Activated CD4-positive, alpha-beta T cell treated with anti-CD3 and anti-CD28 coated beads for 36 hours (primary cell): Measurements from ENCODE around the gene KRTAP20-4. TPM values are rescaled to one million over a fixed set of nuclear protein-coding genes. Genes with fewer than 3 reads are reported as not detected.

ENCODE experiments used
- ATAC-seq: fragments of 200-7000 bp; cut with Tn5 transposase; one replicate; pipeline ENCODE4 v1.10.0; 2021; ENCODE audit warnings: mild to moderate bottlenecking, moderate library complexity
- CTCF ChIA-PET: fragments of 350-600 bp; sonication (Branson Sonifier 250); formaldehyde crosslinking; loops from one replicate; lab custom pipeline; 2021; ENCODE audit warnings: antibody characterized with exemption; lab: Charles Lee
- POLR2A ChIA-PET: fragments of 350-600 bp; sonication (Branson Sonifier 250); formaldehyde crosslinking; loops from one replicate; lab custom pipeline; 2021; ENCODE audit warnings: antibody characterized with exemption, inconsistent platforms; lab: Charles Lee
- DNase-seq: peaks from one replicate; pipeline ENCODE4 v3.0.0-alpha.2; 2020
- H3K27ac Mint-ChIP-seq: one replicate; pipeline ENCODE4 v1.8.0; 2021; ENCODE audit warnings: mixed read lengths
- H3K27me3 Mint-ChIP-seq: one replicate; pipeline ENCODE4 v1.8.0; 2021; ENCODE audit warnings: mixed read lengths
- H3K36me3 Mint-ChIP-seq: one replicate; pipeline ENCODE4 v1.8.0; 2021; ENCODE audit warnings: low read depth, mixed read lengths
- H3K4me1 Mint-ChIP-seq: one replicate; pipeline ENCODE4 v1.8.0; 2021; ENCODE audit warnings: mixed read lengths
- H3K4me3 Mint-ChIP-seq: one replicate; pipeline ENCODE4 v1.8.0; 2021; ENCODE audit warnings: mild to moderate bottlenecking, moderate library complexity, mixed read lengths
- H3K9me3 Mint-ChIP-seq: one replicate; pipeline ENCODE4 v1.8.0; 2021; ENCODE audit warnings: low read depth, mixed read lengths
- intact Hi-C, 2 experiments: fragments of 100-400 bp; cut with DNase I in 1 of 2; cut with micrococcal nuclease in 1 of 2; formaldehyde crosslinking; loops; one replicate each; pipeline versions ENCODE4 v1.14.2 to v1.15.1; 2022 to 2024; cut with DNase I, micrococcal nuclease
- total RNA-seq, 2 experiments: library from RNA; stranded (reverse); gene quantifications; one replicate each; pipeline ENCODE4 v1.2.3, GENCODE V29; 2021

KRTAP20-4 gene
- total RNA-seq, 2 experiments from 2014 or later = not detected

DNA sequence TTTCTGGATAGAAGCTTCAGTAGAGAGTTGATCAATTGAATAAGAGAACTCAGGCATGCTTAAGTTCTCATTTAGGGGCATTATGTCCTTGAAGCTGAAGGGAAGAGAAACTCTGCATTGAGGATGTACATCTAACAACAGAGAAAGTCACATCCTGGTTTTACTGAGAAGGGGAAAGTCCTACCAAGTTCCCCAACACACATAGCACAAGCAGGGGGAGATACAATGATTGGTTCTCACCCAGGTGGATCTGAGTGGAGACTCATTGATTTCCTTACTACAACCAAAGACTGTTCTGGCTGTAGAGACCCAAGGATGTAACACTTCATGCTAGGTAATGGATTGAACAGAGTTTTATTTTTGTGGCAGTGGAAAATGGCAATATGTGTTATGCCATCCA, 5.2 kb upstream of the KRTAP20-4 start:
- Mint-ChIP-seq H3K27ac (no peak overlapping the region), H3K9me3 (no peaks in the 10 kb centered on the region), H3K27me3 (no peaks in the 10 kb centered on the region), H3K4me1 (no peaks in the 10 kb centered on the region), H3K36me3 (no peaks in the 10 kb centered on the region), H3K4me3 (no peak overlapping the region)
- intact Hi-C loops = no loop called here
- DNase-seq (no peak), ATAC-seq (no peak)
- ChIA-PET POLR2A (no interaction called here), CTCF (no interaction called here)

GRCh38 chr21:30616125-30616524, 4.3 kb upstream of the KRTAP20-4 start, which contains the start of gene KRTAP20-1:
Gene KRTAP20-1 (plus strand): TSS chr21:30616425. CDS start chr21:30616455, 30 bp downstream.
- POLR2A ChIA-PET = no interaction called here
- Mint-ChIP-seq H3K4me3 (no peak within 1 kb of the TSS), H3K36me3 (no peaks in the 10 kb centered on the region), H3K27me3 (no peaks in the 10 kb centered on the region), H3K4me1 (no peaks in the 10 kb centered on the region), H3K9me3 (no peaks in the 10 kb centered on the region), H3K27ac (no peak within 1 kb of the TSS)
- intact Hi-C loops = no loop called here
- DNase-seq (no peak), ATAC-seq (no peak)
- CTCF ChIA-PET = no interaction called here

DNA sequence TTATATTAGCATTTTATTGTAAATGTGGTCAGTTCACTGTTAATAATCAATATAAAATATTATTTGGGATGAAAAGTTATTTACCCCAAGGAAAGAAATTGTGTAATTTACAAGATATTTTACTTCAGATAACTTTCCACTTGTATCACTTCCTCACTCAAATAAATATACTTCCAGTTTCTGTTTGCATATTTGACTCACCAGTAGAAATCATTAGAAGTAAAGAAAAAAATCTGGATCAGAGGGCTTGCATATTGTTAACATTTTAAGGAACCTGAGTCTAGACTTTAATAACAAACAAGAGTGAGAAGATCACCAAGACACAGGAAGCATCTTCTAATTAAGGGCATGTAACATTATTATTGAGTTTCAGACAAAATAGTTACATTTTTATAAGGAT, 347 bp upstream of the KRTAP20-4 start:
- ChIA-PET CTCF (no interaction called here), POLR2A (no interaction called here)
- Mint-ChIP-seq H3K9me3 (no peaks in the 10 kb centered on the region), H3K27me3 (no peaks in the 10 kb centered on the region), H3K4me3 (no peak overlapping the region), H3K36me3 (no peaks in the 10 kb centered on the region), H3K4me1 (no peaks in the 10 kb centered on the region), H3K27ac (no peak overlapping the region)
- intact Hi-C loops = no loop called here
- DNase-seq (no peak), ATAC-seq (no peak)

DNA sequence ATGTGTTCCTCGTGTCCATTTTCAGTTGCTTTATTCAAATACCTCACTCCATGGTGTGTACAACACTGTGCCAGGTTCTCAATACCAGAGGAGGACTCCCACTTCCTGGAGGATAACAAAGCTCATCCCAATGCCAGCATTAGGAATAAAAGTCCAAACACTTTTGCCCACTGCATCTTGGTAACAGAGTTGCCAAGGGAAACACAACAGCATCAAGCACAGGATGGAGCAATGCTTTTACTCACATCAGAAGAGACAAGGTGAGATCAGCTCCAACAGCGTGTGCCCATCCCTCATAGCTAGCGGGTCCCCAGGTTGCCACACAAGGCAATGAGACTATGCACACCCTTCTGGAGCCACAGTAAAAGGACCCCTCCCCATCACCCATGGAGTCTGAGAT, 2.9 kb downstream of the KRTAP20-4 start:
- Mint-ChIP-seq H3K27me3 (no peaks in the 10 kb centered on the region), H3K4me3 (no peak overlapping the region), H3K27ac (no peak overlapping the region), H3K4me1 (no peaks in the 10 kb centered on the region), H3K36me3 (no peaks in the 10 kb centered on the region), H3K9me3 (no peaks in the 10 kb centered on the region)
- intact Hi-C loops = no loop called here
- CTCF ChIA-PET = no interaction called here
- POLR2A ChIA-PET = no interaction called here
- DNase-seq (no peak), ATAC-seq (no peak)

DNA sequence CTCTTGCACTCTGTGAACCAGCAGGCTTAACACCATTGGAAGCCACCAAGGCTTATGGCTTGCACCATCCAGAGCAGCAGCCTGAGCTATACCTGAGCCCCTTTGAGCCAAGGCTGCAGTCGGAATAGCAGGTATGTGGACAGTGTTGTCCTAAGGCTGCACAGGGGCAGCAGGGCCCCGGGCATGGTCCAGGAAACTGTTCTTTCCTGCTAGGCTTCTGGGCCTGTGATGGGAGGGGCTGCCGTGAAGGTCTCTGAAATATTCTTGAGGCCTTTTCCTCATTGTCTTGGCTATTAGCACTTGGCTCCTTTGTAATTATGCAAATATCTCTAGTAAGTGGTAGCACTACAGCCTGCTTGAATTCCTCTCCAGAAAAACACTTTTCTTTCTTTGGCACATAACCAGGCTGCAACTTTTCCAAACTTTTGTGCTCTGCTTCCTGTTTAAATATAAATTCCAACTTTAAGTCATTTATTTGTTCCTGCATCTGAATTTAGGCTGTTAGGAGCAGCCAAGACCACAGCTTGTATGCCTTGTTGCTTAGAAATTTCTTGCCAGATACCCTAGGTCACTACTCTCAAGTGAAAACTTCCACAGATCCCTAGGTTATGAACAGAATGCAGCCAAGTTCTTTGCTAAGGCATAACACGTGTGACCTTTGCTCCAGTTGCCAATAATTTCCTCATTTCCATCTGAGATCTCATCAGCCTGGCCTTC, 5.2 kb downstream of the KRTAP20-4 start:
- H3K27ac Mint-ChIP-seq = no peak overlapping the region
- no peak overlapping the region for H3K4me3 Mint-ChIP-seq

GRCh38 chr21:30628109-30628508, 7.7 kb downstream of the KRTAP20-4 start:
- no peak for DNase-seq
- ChIA-PET CTCF (no interaction called here), POLR2A (no interaction called here)
- Mint-ChIP-seq H3K27ac (no peak overlapping the region), H3K4me1 (no peaks in the 10 kb centered on the region), H3K9me3 (no peaks in the 10 kb centered on the region), H3K4me3 (no peak overlapping the region), H3K27me3 (no peaks in the 10 kb centered on the region), H3K36me3 (no peaks in the 10 kb centered on the region)
- no peak for ATAC-seq
- intact Hi-C loops = no loop called here

More for the DNA sequence above, 5.2 kb downstream of the KRTAP20-4 start:
- Mint-ChIP-seq H3K27me3 (no peaks in the 10 kb centered on the region), H3K4me1 (no peaks in the 10 kb centered on the region), H3K36me3 (no peaks in the 10 kb centered on the region), H3K9me3 (no peaks in the 10 kb centered on the region)
- ChIA-PET CTCF (no interaction called here), POLR2A (no interaction called here)
- intact Hi-C loops = no loop called here
- ATAC-seq (no peak), DNase-seq (no peak)

- no peak overlapping the region for H3K27ac Mint-ChIP-seq
- no peak for DNase-seq
- POLR2A ChIA-PET = no interaction called here
- ATAC-seq = no peak
- no peaks in the 10 kb centered on the region for H3K9me3 Mint-ChIP-seq
- H3K36me3 Mint-ChIP-seq = no peaks in the 10 kb centered on the region
- H3K27me3 Mint-ChIP-seq = no peaks in the 10 kb centered on the region
- CTCF ChIA-PET = no interaction called here
- H3K4me3 Mint-ChIP-seq = no peak overlapping the region
- intact Hi-C loops = no loop called here
- H3K4me1 Mint-ChIP-seq = no peaks in the 10 kb centered on the region
Measured at GRCh38 chr21:30629200-30629599, 8.8 kb downstream of the KRTAP20-4 start.

GRCh38 chr21:30634906-30635305, 14.5 kb downstream of the KRTAP20-4 start, which contains the start of gene KRTAP20-2:
Gene KRTAP20-2 (plus strand): TSS chr21:30635206. CDS start chr21:30635264, 58 bp downstream.
- Mint-ChIP-seq H3K36me3 (no peaks in the 10 kb centered on the region), H3K9me3 (no peaks in the 10 kb centered on the region), H3K27me3 (no peaks in the 10 kb centered on the region), H3K4me1 (no peaks in the 10 kb centered on the region), H3K27ac (no peak within 1 kb of the TSS), H3K4me3 (no peak within 1 kb of the TSS)
- CTCF ChIA-PET = no interaction called here
- POLR2A ChIA-PET = no interaction called here
- intact Hi-C loops = no loop called here
- ATAC-seq (no peak), DNase-seq (no peak)

DNA sequence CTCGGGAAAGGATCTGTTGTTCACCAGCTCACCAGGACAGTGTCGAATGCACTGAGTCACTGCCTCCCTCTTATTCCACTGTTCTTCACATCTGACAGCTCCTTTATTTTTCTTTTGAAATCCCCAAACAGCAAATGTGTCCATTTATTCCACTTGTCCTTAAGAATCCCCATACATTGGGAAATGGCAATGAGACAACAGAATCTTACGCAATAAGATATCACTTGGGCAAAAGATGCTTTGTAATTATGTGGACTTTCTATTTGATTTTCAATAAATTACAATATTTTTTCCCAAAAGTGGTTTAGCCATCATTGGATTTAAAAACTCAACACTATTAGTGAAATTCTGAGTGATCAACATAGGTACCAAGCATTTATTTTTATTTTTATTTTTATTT, 18.3 kb downstream of the KRTAP20-4 start:
- Mint-ChIP-seq H3K9me3 (no peaks in the 10 kb centered on the region), H3K4me3 (no peak overlapping the region), H3K27ac (no peak overlapping the region), H3K27me3 (no peaks in the 10 kb centered on the region), H3K36me3 (no peaks in the 10 kb centered on the region), H3K4me1 (no peaks in the 10 kb centered on the region)
- intact Hi-C loops = no loop called here
- ATAC-seq (no peak), DNase-seq (no peak)
- CTCF ChIA-PET = no interaction called here
- POLR2A ChIA-PET = no interaction called here

DNA sequence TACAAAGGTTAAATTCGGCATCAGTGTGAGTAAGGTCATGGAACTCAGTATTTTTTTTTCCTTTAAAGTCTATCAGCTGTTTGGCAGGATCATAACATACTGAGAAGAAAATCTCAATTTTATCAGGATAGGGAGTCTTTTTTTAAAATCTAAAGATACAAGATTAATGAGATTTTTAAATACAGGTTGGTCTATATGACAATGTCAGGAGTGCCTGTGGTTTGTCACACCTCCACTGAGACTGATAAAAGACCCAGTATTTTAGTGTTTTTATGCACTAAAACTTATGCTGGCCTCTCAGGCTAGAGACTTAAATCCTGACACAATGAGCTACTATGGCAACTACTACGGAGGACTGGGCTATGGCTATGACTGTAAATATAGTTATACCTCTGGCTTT, 22.1 kb downstream of the KRTAP20-4 start, which contains the start of gene KRTAP20-3:
Gene KRTAP20-3 (plus strand): TSS at position 301 of the 400 bp plus-strand sequence.
- ChIA-PET POLR2A (no interaction called here), CTCF (interaction anchor here (0.6 kb wide), 1 partner anchor 917 kb away, joined by 3 read pairs; no protein-coding TSS in a partner anchor)

DNA sequence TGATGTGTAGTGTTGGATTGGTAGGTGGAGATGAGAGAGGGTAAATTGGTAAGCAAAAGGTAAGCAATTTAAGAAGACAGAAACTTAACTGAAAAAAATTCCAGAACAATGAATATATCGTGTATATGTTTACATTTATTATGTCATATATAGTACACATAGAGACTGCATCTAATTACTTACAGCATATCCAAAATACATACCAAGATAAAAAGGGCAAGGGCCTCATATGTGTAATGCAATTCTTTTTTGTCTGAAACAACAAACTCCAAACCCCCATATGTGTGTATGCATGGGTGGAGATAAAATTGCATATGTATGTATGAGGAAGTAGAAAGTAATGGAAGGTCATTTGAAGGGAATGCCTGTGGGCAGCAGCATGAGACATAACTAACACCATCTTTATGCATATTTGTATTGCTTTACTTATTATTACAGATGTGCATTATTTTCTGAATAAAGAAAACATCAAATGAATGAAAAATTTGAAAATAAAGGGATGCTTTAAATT, 26.5 kb downstream of the KRTAP20-4 start:
- ATAC-seq (no peak), DNase-seq (no peak)
- Mint-ChIP-seq H3K27me3 (peaks cover 4% of the 10 kb centered on the region), H3K4me3 (no peak overlapping the region), H3K36me3 (no peaks in the 10 kb centered on the region), H3K27ac (no peak overlapping the region), H3K4me1 (no peaks in the 10 kb centered on the region), H3K9me3 (no peaks in the 10 kb centered on the region)
- ChIA-PET CTCF (no interaction called here), POLR2A (no interaction called here)
- intact Hi-C loops = no loop called here

More for the DNA sequence above, 22.1 kb downstream of the KRTAP20-4 start, which contains the start of gene KRTAP20-3:
- no peak within 1 kb of the TSS for H3K27ac Mint-ChIP-seq
- no peaks in the 10 kb centered on the region for H3K4me1 Mint-ChIP-seq
- H3K9me3 Mint-ChIP-seq = no peaks in the 10 kb centered on the region
- H3K4me3 Mint-ChIP-seq = no peak within 1 kb of the TSS
- H3K27me3 Mint-ChIP-seq = peaks cover 2% of the 10 kb centered on the region
- H3K36me3 Mint-ChIP-seq = no peaks in the 10 kb centered on the region
- ATAC-seq (no peak), DNase-seq (no peak)
- intact Hi-C loops = no loop called here

DNA sequence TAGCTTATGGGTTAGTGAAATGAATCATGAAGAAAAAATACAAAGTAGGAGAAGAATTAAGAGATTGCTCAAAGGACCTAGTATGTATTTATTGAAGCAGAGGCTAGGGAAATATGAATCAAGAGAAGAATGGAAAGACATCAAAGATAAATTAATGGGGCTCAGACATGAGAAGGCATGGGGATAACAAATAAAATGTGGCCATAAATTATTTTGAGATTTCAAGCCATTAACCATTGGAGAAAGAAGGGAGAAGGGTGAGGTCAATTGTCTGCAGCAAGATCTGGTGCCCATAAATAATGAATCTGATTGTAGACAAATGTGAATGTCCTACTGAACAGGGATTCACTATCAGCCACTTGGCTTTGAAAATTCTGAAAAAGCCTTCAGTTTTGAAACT, 32.5 kb downstream of the KRTAP20-4 start:
- POLR2A ChIA-PET = no interaction called here
- no peaks in the 10 kb centered on the region for H3K4me1 Mint-ChIP-seq
- ATAC-seq = no peak

More for the DNA sequence above, 32.5 kb downstream of the KRTAP20-4 start:
- intact Hi-C loops = no loop called here
- H3K4me3 Mint-ChIP-seq = no peak overlapping the region
- CTCF ChIA-PET = no interaction called here
- H3K9me3 Mint-ChIP-seq = no peaks in the 10 kb centered on the region
- H3K27ac Mint-ChIP-seq = no peak overlapping the region
- H3K36me3 Mint-ChIP-seq = no peaks in the 10 kb centered on the region
- peaks cover 4% of the 10 kb centered on the region for H3K27me3 Mint-ChIP-seq
- DNase-seq = no peak
